Loucy (cell line): Measurements from ENCODE around the gene BTN3A1.
A peak's percentile ranks its signal among the peaks of the same experiment; 100 is the strongest.

Source experiments
- H2AFZ ChIP-seq: fragments of 200-600 bp; sonication (generic); 2 replicates; pipeline ENCODE4 v1.6.0; 2016; ENCODE audit warnings: antibody characterized with exemption, mild to moderate bottlenecking, low read length, moderate library complexity
- H3F3A ChIP-seq: fragments of 200-600 bp; 2 replicates; pipeline ENCODE4 v1.6.0; 2016; ENCODE audit warnings: antibody characterized with exemption, low read depth, mild to moderate bottlenecking
- H3K27me3 ChIP-seq: fragments of 200-600 bp; sonication (generic); 2 replicates; pipeline ENCODE4 v1.6.1; 2014; ENCODE audit warnings: low read length, mild to moderate bottlenecking; ENCODE audit not compliant: insufficient read depth, poor library complexity, severe bottlenecking
- H3K36me3 ChIP-seq: fragments of 200-600 bp; sonication (generic); 2 replicates; pipeline ENCODE4 v1.6.1; 2016; ENCODE audit warnings: low read length; ENCODE audit not compliant: insufficient read depth
- H3K4me1 ChIP-seq: fragments of 200-600 bp; sonication (generic); 2 replicates; pipeline ENCODE4 v1.5.1; 2014; ENCODE audit warnings: low read length, mild to moderate bottlenecking; ENCODE audit not compliant: insufficient read depth, poor library complexity, severe bottlenecking
- H3K4me2 ChIP-seq: fragments of 200-600 bp; sonication (generic); 2 replicates; pipeline ENCODE4 v1.6.0; 2014; ENCODE audit warnings: antibody characterized with exemption, low read length, low read depth, mild to moderate bottlenecking; ENCODE audit not compliant: poor library complexity, severe bottlenecking
- H3K4me3 ChIP-seq: fragments of 200-600 bp; sonication (generic); 2 replicates; pipeline ENCODE4 v1.5.1; 2014; ENCODE audit warnings: low read length, mild to moderate bottlenecking, mixed read lengths; ENCODE audit not compliant: poor library complexity, severe bottlenecking
- H3K79me2 ChIP-seq: fragments of 200-600 bp; sonication (generic); 2 replicates; pipeline ENCODE4 v1.6.1; 2014; ENCODE audit warnings: low read length; ENCODE audit not compliant: insufficient read depth
- H3K9ac ChIP-seq: fragments of 200-600 bp; sonication (generic); 2 replicates; pipeline ENCODE4 v1.6.0; 2014; ENCODE audit warnings: mild to moderate bottlenecking, low read depth, low read length, moderate library complexity; ENCODE audit not compliant: poor library complexity, severe bottlenecking
- H3K9me2 ChIP-seq: fragments of 200-600 bp; sonication (generic); replicated peaks from 2 replicates; pipeline ENCODE4 v1.6.1; 2016; ENCODE audit warnings: low read depth, low read length, mixed read lengths
- H3K9me3 ChIP-seq: fragments of 200-600 bp; sonication (generic); 2 replicates; pipeline ENCODE4 v1.6.1; 2014; ENCODE audit warnings: mild to moderate bottlenecking, antibody characterized with exemption, low read length, low read depth; ENCODE audit not compliant: insufficient read depth
- H4K20me1 ChIP-seq: fragments of 200-600 bp; sonication (generic); 2 replicates; pipeline ENCODE4 v1.6.0; 2014; ENCODE audit warnings: antibody characterized with exemption, low read length, mild to moderate bottlenecking; ENCODE audit not compliant: insufficient read depth, poor library complexity, severe bottlenecking
- EZH2phosphoT487 ChIP-seq: fragments of 200-600 bp; IDR thresholded peaks from 2 replicates; pipeline ENCODE4 v1.6.1; 2018; ENCODE audit warnings: antibody characterized with exemption, mild to moderate bottlenecking, moderate library complexity, borderline replicate concordance
- TF ChIP-seq, protein P1 (sequence below): fragments of 200-600 bp; sonication (generic); conservative IDR thresholded peaks from 2 replicates; pipeline ENCODE4 v1.5.1; 2014; ENCODE audit warnings: mild to moderate bottlenecking, antibody characterized with exemption, low read length

The BTN3A1 gene

DNA sequence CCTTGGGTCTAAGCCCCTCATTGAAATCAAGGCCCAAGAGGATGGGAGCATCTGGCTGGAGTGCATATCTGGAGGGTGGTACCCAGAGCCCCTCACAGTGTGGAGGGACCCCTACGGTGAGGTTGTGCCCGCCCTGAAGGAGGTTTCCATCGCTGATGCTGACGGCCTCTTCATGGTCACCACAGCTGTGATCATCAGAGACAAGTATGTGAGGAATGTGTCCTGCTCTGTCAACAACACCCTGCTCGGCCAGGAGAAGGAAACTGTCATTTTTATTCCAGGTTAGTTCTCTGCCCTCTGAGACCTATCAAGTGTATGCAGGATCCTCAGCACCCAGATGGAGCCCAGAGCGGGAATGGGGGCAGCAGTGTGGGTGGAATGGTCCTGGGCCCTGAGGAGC lies 14.1 kb upstream of the BTN3A1 start:
- TF ChIP-seq EZH2phosphoT487, result no peak
- TF ChIP-seq, protein P1, sequence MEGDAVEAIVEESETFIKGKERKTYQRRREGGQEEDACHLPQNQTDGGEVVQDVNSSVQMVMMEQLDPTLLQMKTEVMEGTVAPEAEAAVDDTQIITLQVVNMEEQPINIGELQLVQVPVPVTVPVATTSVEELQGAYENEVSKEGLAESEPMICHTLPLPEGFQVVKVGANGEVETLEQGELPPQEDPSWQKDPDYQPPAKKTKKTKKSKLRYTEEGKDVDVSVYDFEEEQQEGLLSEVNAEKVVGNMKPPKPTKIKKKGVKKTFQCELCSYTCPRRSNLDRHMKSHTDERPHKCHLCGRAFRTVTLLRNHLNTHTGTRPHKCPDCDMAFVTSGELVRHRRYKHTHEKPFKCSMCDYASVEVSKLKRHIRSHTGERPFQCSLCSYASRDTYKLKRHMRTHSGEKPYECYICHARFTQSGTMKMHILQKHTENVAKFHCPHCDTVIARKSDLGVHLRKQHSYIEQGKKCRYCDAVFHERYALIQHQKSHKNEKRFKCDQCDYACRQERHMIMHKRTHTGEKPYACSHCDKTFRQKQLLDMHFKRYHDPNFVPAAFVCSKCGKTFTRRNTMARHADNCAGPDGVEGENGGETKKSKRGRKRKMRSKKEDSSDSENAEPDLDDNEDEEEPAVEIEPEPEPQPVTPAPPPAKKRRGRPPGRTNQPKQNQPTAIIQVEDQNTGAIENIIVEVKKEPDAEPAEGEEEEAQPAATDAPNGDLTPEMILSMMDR, result no peak
- no peaks in the 10 kb centered on the region for H3K9me2 ChIP-seq
- H3K4me2 ChIP-seq, result no peak overlapping the region
- H3K36me3 ChIP-seq, result no peaks in the 10 kb centered on the region
- no peaks in the 10 kb centered on the region for H3F3A ChIP-seq
- H4K20me1 ChIP-seq, result no peaks in the 10 kb centered on the region
- no peaks in the 10 kb centered on the region for H3K9me3 ChIP-seq
- peaks cover 11% of the 10 kb centered on the region for H3K4me1 ChIP-seq
- H2AFZ ChIP-seq, result no peak overlapping the region
- H3K4me3 ChIP-seq, result no peak overlapping the region
- peaks cover 9% of the 10 kb centered on the region; the same call in 1 of the 2 replicates for H3K79me2 ChIP-seq
- no peaks in the 10 kb centered on the region for H3K27me3 ChIP-seq
- H3K9ac ChIP-seq, result no peak overlapping the region

DNA sequence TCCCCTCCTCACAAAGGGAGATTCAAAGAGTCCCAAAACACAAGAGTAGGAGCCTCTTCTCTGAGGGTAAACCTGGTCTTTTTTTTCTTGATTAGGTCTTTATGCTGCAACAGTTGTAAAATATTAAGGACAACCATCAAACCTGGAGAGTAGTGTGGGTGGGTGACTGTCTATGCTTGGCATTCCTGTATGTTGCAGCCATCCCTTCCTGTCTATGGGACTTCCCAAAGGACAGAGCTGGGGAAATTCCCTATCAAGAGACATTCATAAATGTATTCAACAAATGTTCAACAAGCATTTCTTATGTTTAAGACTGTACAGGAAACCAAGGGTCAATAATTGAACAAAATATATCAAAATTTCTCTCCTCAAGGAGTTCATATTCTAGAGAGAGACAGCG lies 13.6 kb upstream of the BTN3A1 start:
- Histone ChIP-seq H3K4me2 (no peak overlapping the region), H3K4me3 (no peak overlapping the region), H2AFZ (no peak overlapping the region), H3K79me2 (peaks cover 9% of the 10 kb centered on the region; the same call in 1 of the 2 replicates), H4K20me1 (no peaks in the 10 kb centered on the region), H3K9me2 (no peaks in the 10 kb centered on the region), H3K36me3 (no peaks in the 10 kb centered on the region), H3K9me3 (no peaks in the 10 kb centered on the region), H3K4me1 (peaks cover 11% of the 10 kb centered on the region), H3K9ac (no peak overlapping the region), H3K27me3 (no peaks in the 10 kb centered on the region), H3F3A (no peaks in the 10 kb centered on the region)
- TF ChIP-seq, protein P1, result no peak
- no peak for TF ChIP-seq EZH2phosphoT487

DNA sequence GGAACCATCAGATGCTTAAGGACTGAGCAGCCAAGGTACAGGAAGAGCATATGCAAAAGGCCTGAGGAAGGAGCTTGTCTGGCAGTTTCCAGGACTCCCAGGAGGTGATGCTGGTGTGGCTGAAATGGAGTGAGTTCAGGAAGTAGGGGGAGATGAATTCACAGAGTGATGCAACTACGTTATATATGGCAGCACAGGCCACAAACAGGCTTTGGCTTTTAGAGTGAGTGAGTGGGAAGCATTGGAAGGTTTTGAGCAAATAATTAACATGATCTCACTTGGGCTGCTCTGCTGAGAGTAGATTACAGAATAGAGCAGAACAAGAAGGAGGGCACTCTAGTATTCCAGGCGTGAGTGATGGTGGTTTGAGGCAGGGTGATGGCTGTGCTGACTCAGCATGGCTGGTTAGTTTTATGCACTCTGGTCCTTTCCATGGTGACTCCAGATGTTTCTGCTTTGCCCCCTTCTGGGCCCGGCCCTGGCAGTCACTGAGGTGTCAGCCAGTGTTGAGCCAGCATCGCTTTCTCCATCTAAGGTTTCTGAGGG lies 12.7 kb upstream of the BTN3A1 start:
- Histone ChIP-seq H3K9ac (no peak overlapping the region), H3K4me2 (no peak overlapping the region), H3F3A (no peaks in the 10 kb centered on the region), H3K79me2 (peaks cover 5% of the 10 kb centered on the region; the same call in 1 of the 2 replicates), H3K4me3 (no peak overlapping the region), H3K36me3 (no peaks in the 10 kb centered on the region), H3K4me1 (peaks cover 3% of the 10 kb centered on the region), H3K9me3 (no peaks in the 10 kb centered on the region), H2AFZ (no peak overlapping the region), H4K20me1 (no peaks in the 10 kb centered on the region), H3K9me2 (no peaks in the 10 kb centered on the region), H3K27me3 (no peaks in the 10 kb centered on the region)
- TF ChIP-seq EZH2phosphoT487, result no peak
- TF ChIP-seq, protein P1, result peak; percentile 35
